ENCODE data around the gene KIRREL3. TPM values are rescaled to one million over a fixed set of nuclear protein-coding genes. Genes with fewer than 3 reads are reported as not detected.

The KIRREL3 gene
- total and polyA plus RNA-seq, 3 donors from 2014 or later, result 1.0 to 1.1 (median 1.1) TPM

DNA sequence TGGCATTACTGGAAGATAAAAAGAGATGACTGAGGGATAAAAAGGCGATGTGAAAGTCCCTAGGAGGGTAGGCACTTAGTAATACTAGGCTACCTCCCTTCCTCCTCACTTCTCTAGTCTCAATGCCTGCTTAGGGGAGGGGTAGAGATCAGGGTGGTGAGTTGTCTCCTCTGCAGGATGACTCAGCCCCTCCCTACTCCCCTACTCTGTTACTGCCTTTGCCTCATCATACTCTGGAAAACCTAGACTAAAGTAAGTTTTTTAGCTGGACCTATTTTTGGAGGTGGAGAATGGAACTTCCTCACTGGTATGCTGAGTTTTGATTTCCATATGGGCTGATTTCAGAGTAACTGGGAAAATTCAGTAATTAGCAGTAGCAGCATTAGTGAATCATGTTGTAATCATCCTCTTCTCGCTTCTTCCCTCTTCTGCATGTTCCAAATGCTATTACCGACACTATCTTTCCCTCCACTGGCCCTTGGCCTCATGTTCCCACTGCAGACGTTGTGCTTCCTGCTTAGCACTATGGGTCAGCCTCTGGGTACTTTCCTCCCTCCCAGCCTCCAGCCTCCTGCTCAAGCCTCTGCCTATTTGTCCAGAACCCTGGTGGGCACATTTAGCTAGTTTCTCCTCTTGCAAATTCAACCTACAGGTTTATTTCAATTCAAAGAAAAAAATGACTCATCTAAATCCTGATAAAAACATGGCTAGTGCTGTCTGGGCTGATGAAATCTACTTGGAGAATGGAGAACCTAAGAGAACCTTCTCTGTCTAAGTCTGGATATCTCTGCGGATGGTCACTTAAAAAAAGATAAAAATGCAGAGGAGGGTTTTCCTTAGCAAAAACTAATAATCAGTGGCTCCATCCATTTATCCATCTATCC, 363.4 kb downstream of the KIRREL3 start:
- Histone ChIP-seq H3K9me3 (no peaks in the 10 kb centered on the region), H3K4me3 (no peak overlapping the region), H3K27me3 (no peaks in the 10 kb centered on the region), H3K27ac (no peak overlapping the region), H3K4me1 (no peaks in the 10 kb centered on the region), H3K36me3 (ENCODE audit: low read depth, missing control alignments) (no peaks in the 10 kb centered on the region)
- intact Hi-C loops (cut with DNase I; ENCODE audit: low total_unique reads), result no loop called here
- DNase-seq, result no peak
- TF ChIP-seq, protein P1, sequence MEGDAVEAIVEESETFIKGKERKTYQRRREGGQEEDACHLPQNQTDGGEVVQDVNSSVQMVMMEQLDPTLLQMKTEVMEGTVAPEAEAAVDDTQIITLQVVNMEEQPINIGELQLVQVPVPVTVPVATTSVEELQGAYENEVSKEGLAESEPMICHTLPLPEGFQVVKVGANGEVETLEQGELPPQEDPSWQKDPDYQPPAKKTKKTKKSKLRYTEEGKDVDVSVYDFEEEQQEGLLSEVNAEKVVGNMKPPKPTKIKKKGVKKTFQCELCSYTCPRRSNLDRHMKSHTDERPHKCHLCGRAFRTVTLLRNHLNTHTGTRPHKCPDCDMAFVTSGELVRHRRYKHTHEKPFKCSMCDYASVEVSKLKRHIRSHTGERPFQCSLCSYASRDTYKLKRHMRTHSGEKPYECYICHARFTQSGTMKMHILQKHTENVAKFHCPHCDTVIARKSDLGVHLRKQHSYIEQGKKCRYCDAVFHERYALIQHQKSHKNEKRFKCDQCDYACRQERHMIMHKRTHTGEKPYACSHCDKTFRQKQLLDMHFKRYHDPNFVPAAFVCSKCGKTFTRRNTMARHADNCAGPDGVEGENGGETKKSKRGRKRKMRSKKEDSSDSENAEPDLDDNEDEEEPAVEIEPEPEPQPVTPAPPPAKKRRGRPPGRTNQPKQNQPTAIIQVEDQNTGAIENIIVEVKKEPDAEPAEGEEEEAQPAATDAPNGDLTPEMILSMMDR (IDR thresholded peaks at IDR 0.05), result no peak
- 70 to 73% methylated on average over 5 of the region's 5 CpGs for WGBS, 2 donors

DNA sequence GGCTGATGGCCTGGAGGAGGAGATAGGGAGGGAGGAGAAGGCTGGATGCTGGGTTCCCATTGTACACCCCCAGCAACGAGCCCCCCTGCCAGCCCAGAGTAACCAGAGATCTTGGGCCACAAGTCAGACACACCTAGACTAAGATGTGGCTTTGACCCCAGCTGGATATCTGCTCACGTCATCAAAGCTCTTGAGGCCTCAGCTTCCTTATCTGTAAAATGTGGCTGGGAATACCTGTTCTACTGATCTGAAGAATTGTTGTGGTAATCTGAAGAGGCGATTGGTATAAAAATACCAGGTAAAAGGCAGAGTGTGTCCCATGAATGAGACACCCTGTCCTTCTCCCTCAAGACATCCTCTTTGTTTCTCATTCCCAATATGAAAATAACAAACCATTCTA, 365.1 kb downstream of the KIRREL3 start:
- Histone ChIP-seq H3K36me3 (ENCODE audit: low read depth, missing control alignments) (no peaks in the 10 kb centered on the region), H3K4me1 (no peaks in the 10 kb centered on the region), H3K4me3 (no peak overlapping the region), H3K9me3 (no peaks in the 10 kb centered on the region), H3K27ac (no peak overlapping the region), H3K27me3 (no peaks in the 10 kb centered on the region)
- DNase-seq, result no peak
- TF ChIP-seq, protein P1 (IDR thresholded peaks at IDR 0.05), result no peak
- TF ChIP-seq POLR2A (IDR thresholded peaks at IDR 0.05), result no peak
- intact Hi-C loops (cut with DNase I; ENCODE audit: low total_unique reads), result no loop called here
- 93 to 95% methylated on average over 3 of the region's 3 CpGs for WGBS, 2 donors

DNA sequence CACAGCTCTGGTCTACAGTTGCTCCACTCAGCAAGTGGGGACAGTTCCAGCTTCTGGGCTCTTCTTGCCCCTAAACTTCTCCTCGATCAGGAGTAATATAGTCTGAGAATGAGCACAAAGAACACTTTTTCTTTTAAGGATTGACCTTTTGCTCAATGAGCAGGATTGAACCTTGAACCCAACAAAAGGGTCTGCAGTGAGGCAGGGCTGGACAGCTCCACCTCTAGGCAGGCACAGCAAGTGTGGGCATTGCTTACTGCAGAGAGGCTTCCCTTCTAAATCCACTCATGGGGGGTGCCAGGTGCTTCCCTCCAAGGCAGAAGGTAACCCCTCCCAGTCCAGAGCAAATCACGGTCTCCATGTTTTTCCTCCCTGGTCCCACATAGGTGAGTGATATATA, 365.6 kb downstream of the KIRREL3 start:
- TF ChIP-seq, protein P1 (IDR thresholded peaks at IDR 0.05), result no peak
- no peak for TF ChIP-seq POLR2A (IDR thresholded peaks at IDR 0.05)
- Histone ChIP-seq H3K4me3 (no peak overlapping the region), H3K27ac (no peak overlapping the region), H3K27me3 (no peaks in the 10 kb centered on the region), H3K36me3 (ENCODE audit: low read depth, missing control alignments) (no peaks in the 10 kb centered on the region), H3K4me1 (no peaks in the 10 kb centered on the region), H3K9me3 (no peaks in the 10 kb centered on the region)
- intact Hi-C loops (cut with DNase I; ENCODE audit: low total_unique reads), result no loop called here
- no peak for DNase-seq
- WGBS, 2 donors, result 89 to 93% methylated on average over 2 of the region's 2 CpGs

DNA sequence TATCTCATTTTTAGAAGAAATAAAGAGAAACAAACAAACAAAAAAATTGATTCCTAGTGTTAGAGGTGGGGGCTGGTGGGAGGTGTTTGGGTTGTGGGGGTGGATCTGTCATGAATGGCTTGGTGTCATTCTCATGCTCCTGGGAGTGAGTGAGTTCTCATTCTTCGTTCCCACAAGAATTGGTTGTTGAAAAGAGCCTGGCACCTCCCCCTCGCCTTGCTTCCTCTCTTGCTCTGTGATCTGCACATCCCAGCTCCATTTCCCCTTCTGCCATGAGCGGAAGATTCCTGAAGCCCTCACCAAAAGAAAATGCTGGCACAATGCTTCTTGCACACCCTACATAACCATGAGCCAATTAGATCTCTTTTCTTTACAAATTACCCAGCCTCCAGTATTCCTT, 367.2 kb downstream of the KIRREL3 start:
- no peak overlapping the region for H3K4me3 ChIP-seq
- no peaks in the 10 kb centered on the region for H3K4me1 ChIP-seq
- intact Hi-C loops (cut with DNase I; ENCODE audit: low total_unique reads), result no loop called here
- H3K27ac ChIP-seq, result no peak overlapping the region
- H3K36me3 ChIP-seq (ENCODE audit: low read depth, missing control alignments), result no peaks in the 10 kb centered on the region
- no peak for DNase-seq
- WGBS, 2 donors, result 33 to 42% methylated on average over 3 of the region's 3 CpGs
- H3K27me3 ChIP-seq, result no peaks in the 10 kb centered on the region
- H3K9me3 ChIP-seq, result no peaks in the 10 kb centered on the region
- TF ChIP-seq POLR2A (IDR thresholded peaks at IDR 0.05), result no peak
- TF ChIP-seq, protein P1 (IDR thresholded peaks at IDR 0.05), result no peak

Measured in testis (tissue), 3 donors.